Measurements from ENCODE around the gene RECQL5.

GRCh38 chr17:75664099-75664549 lies 2.8 kb downstream of the RECQL5 start:
- TF ChIP-seq POLR2A (IDR thresholded peaks at IDR 0.05; ENCODE audit: low read depth, low read length) (no peak), TAF1 (IDR thresholded peaks at IDR 0.05; ENCODE audit: low read depth, low read length) (no peak), POLR2AphosphoS5 (IDR thresholded peaks at IDR 0.05; ENCODE audit: low read depth, low read length) (no peak)

Measured in GM12891 (cell line).